AG04450 (cell line): Measurements from ENCODE around the gene ZCCHC14. TPM values are rescaled to one million over a fixed set of nuclear protein-coding genes. Genes with fewer than 3 reads are reported as not detected.

ENCODE experiments used
- CTCF ChIA-PET: fragments of 300-600, 350-600 bp; formaldehyde crosslinking; extraction: SDS; loops from one replicate; lab custom pipeline; 2022; ENCODE audit warnings: antibody characterized with exemption, inconsistent platforms; lab: Charles Lee
- POLR2A ChIA-PET: fragments of 350-600 bp; formaldehyde crosslinking; extraction: SDS; loops from one replicate; lab custom pipeline; 2021; ENCODE audit warnings: antibody characterized with exemption, inconsistent platforms; lab: Yijun Ruan, JAX
- DNase-seq: peaks from one replicate; pipeline ENCODE4 v3.0.0-alpha.2; 2011; ENCODE audit warnings: low read depth, low spot score
- H3K27ac ChIP-seq: one replicate; pipeline ENCODE4 v1.5.1; 2012; ENCODE audit warnings: low read depth, low read length, control low read depth
- H3K27me3 ChIP-seq: one replicate; pipeline ENCODE4 v1.6.0; 2012; ENCODE audit warnings: low read length; ENCODE audit not compliant: control insufficient read depth, insufficient read depth
- H3K4me3 ChIP-seq: 2 replicates; pipeline ENCODE4 v1.5.1; 2011; ENCODE audit warnings: mild to moderate bottlenecking, low read depth, low read length, control low read depth
- H3K9me3 ChIP-seq: 2 replicates; pipeline ENCODE4 v1.5.1; 2012; ENCODE audit warnings: low read length; ENCODE audit not compliant: control insufficient read depth, insufficient read depth
- polyA plus RNA-seq: library from polyadenylated mRNA; depleted of rRNA; stranded (reverse); fragments of >200 nt; gene quantifications from 2 replicates; pipeline ENCODE4 v1.2.3, GENCODE V29; 2011
- TF ChIP-seq, protein P1 (sequence below): IDR thresholded peaks from 2 replicates; pipeline ENCODE4 v1.5.1; 2011; ENCODE audit warnings: low read depth, low read length, control low read depth, inconsistent platforms

Gene ZCCHC14
- polyA plus RNA-seq, 1 experiment, result 6.2 TPM

DNA sequence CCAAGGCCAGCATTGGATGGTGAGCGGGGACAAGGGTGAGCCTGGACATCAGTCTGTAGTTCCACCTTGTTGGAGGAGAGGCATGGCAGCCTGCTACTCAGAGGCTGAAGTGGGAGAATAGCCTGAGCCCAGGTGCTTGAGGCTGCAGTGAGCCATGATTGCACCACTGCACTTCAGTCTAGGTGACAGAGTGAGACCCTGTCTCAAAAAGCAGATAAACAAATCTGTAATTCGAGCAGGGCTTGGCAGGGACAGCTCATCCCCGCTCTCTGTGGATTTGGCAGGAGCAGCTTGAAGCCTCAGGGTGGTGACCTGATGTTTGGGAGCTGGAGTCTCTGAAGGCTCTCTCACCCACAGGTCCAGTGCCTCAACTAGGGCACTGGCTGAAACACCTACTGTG, 38.6 kb upstream of the ZCCHC14 start:
- Histone ChIP-seq H3K27me3 (peaks cover 7% of the 10 kb centered on the region), H3K9me3 (peaks cover 52% of the 10 kb centered on the region), H3K27ac (no peak overlapping the region), H3K4me3 (no peak overlapping the region)
- no peak for DNase-seq
- ChIA-PET CTCF (no interaction called here), POLR2A (no interaction called here)
- TF ChIP-seq, protein P1, sequence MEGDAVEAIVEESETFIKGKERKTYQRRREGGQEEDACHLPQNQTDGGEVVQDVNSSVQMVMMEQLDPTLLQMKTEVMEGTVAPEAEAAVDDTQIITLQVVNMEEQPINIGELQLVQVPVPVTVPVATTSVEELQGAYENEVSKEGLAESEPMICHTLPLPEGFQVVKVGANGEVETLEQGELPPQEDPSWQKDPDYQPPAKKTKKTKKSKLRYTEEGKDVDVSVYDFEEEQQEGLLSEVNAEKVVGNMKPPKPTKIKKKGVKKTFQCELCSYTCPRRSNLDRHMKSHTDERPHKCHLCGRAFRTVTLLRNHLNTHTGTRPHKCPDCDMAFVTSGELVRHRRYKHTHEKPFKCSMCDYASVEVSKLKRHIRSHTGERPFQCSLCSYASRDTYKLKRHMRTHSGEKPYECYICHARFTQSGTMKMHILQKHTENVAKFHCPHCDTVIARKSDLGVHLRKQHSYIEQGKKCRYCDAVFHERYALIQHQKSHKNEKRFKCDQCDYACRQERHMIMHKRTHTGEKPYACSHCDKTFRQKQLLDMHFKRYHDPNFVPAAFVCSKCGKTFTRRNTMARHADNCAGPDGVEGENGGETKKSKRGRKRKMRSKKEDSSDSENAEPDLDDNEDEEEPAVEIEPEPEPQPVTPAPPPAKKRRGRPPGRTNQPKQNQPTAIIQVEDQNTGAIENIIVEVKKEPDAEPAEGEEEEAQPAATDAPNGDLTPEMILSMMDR, result no peak

DNA sequence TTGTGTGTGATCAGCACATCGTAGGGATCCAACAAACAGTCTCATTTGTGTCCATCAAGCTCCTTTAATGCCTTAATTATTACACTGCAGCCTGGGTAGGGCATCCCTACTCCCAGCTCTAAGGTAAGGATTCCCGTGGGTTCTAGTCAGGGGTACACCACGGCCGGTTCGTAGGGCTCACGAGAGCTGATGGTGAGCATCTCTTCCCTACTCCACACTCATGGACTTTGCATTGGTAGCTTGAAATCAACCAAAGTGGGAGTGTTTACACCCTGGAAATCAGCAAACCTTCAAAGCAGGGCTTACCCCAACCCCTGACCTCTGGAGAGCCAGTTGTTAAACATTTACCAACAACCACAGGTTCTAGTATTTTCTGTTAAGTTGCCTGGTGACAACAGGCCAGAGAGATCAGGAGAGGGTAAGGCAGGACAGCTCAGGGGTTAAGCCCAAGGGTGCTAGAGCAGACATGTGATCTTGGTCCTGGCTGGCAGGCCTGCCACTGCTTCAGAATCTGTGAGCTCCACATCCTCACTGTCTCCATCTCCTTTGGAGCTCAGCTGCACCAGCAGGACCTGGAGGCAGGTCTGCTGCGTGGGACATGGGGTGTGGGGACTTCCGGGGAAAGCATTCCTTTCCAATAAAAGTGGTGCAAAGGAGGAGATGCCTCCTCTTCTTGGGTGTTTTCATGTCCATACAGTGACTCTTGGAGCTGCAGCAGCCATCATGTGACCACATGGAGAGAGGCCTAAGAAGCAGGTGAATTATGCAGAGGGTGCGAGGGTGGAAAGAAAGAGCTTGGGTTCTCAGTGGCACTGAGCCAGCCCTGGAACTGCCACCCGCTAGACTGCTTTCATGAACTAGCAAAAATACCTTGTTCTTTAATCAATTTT, 36.1 kb upstream of the ZCCHC14 start:
- H3K4me3 ChIP-seq, result no peak overlapping the region
- POLR2A ChIA-PET, result no interaction called here
- TF ChIP-seq, protein P1, result no peak
- CTCF ChIA-PET, result no interaction called here
- H3K27ac ChIP-seq, result no peak overlapping the region
- DNase-seq, result no peak
- peaks cover 16% of the 10 kb centered on the region for H3K27me3 ChIP-seq
- H3K9me3 ChIP-seq, result peaks cover 37% of the 10 kb centered on the region

DNA sequence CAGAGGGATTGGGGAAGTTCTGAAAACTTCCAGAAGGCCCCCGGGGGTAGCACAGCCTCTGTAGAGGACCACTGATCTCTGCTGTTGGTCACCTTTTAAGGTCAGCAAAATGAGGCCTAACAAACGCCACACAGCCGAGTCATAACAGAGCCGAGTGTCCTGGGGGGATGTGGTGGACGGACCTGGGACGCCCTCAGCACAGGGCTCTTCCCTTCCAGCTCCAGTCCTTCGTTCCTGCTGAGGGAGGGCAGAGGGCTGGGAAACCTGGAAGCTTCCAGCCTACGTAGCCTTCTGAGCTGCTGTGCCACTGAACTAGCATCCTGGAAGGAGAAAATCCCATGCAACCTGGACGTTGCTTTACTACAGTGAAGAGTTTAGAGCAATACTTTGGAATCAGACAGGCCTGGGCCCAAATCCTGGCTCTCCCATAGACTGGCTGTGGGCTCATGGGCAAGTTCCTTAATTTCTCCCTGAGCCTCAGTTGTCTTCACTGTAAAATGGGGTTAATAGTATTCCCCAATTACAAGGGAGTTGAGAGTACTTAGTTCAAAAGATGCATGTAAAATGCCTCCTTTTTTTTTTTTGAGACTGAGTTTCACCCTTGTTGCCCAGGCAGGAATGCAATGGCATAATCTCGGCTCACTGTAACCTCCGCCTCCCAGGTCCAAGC, 34.4 kb upstream of the ZCCHC14 start:
- ChIA-PET POLR2A (no interaction called here), CTCF (no interaction called here)
- H3K9me3 ChIP-seq, result peaks cover 30% of the 10 kb centered on the region
- no peak overlapping the region for H3K4me3 ChIP-seq
- no peak overlapping the region for H3K27ac ChIP-seq
- no peak for DNase-seq
- TF ChIP-seq, protein P1, result no peak
- peaks cover 16% of the 10 kb centered on the region for H3K27me3 ChIP-seq

DNA sequence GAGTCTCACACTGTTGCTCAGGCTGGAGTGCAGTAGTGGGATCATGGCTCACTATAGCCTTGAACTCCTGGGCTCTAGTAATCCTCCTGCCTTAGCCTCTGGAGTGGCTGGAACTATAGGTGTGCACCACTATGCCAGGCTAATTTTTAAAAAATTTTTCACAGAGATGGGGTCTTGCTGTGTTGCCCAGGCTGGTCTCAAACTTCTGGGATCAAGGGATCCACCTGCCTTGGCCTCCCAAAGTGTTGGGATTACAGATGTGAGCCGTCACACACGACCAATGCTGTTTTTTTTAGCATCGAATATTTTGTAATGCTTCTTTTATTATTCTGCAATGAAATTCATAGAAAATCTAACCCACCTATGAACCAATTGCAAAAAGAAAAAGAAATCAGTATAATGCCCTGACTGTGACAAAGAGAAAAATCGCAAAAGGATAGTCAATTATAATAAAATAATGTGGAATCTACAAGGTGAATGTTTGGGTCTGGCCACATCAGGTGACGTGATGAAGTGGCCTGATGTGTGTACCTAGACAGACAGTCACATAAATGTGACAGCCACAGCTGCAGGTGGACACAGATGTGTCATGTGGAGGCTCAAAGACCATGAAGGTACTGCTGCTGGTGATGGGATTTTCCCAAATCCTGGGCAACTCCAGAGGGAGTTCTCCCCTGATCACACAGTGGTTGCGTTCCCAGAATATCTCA, 33.6 kb upstream of the ZCCHC14 start:
- no peak overlapping the region for H3K27ac ChIP-seq
- DNase-seq, result no peak
- no peak overlapping the region for H3K4me3 ChIP-seq
- H3K9me3 ChIP-seq, result peaks cover 24% of the 10 kb centered on the region
- TF ChIP-seq, protein P1, result no peak
- CTCF ChIA-PET, result no interaction called here
- peaks cover 14% of the 10 kb centered on the region for H3K27me3 ChIP-seq
- POLR2A ChIA-PET, result no interaction called here
